ENCODE data around the gene EHD3.
A peak's percentile ranks its signal among the peaks of the same experiment; 100 is the strongest.

EHD3 gene

GRCh38 chr2:31247711-31248110, 13.8 kb downstream of the EHD3 start:
- no peak for TF ChIP-seq CTCF (conservative IDR thresholded peaks at IDR 0.05; ENCODE audit: low read depth, low read length)
- DNase-seq (ENCODE audit: low read depth) = peak; percentile 52
- H3K4me3 ChIP-seq (ENCODE audit: low read depth, low read length) = no peak overlapping the region

GRCh38 chr2:31248139-31248538, 14.2 kb downstream of the EHD3 start:
- no peak for TF ChIP-seq CTCF (conservative IDR thresholded peaks at IDR 0.05; ENCODE audit: low read depth, low read length)
- no peak for DNase-seq (ENCODE audit: low read depth)
- no peak overlapping the region for H3K4me3 ChIP-seq (ENCODE audit: low read depth, low read length)

GRCh38 chr2:31249009-31249690, 15.2 kb downstream of the EHD3 start:
- H3K4me3 ChIP-seq (ENCODE audit: low read depth, low read length) = no peak overlapping the region
- no peak for DNase-seq (ENCODE audit: low read depth)
- TF ChIP-seq CTCF (conservative IDR thresholded peaks at IDR 0.05; ENCODE audit: low read depth, low read length) = no peak

- no peak for DNase-seq (ENCODE audit: low read depth)
- TF ChIP-seq CTCF (conservative IDR thresholded peaks at IDR 0.05; ENCODE audit: low read depth, low read length) = no peak
Observed at GRCh38 chr2:31251018-31251417, 17.1 kb downstream of the EHD3 start.

GRCh38 chr2:31251851-31252250, 17.9 kb downstream of the EHD3 start:
- no peak for TF ChIP-seq CTCF (conservative IDR thresholded peaks at IDR 0.05; ENCODE audit: low read depth, low read length)
- no peak overlapping the region for H3K4me3 ChIP-seq (ENCODE audit: low read depth, low read length)
- no peak for DNase-seq (ENCODE audit: low read depth)

More at GRCh38 chr2:31251018-31251417, 17.1 kb downstream of the EHD3 start:
- H3K4me3 ChIP-seq (ENCODE audit: low read depth, low read length) = no peak overlapping the region

- DNase-seq (ENCODE audit: low read depth) = no peak
- H3K4me3 ChIP-seq (ENCODE audit: low read depth, low read length) = no peak overlapping the region
- no peak for TF ChIP-seq CTCF (conservative IDR thresholded peaks at IDR 0.05; ENCODE audit: low read depth, low read length)
Observed at GRCh38 chr2:31253356-31254131, 19.6 kb downstream of the EHD3 start.

Data from choroid plexus epithelial cell (primary cell).